Measurements from ENCODE around the gene YJEFN3.
A peak's percentile ranks its signal among the peaks of the same experiment; 100 is the strongest.

YJEFN3 gene

DNA sequence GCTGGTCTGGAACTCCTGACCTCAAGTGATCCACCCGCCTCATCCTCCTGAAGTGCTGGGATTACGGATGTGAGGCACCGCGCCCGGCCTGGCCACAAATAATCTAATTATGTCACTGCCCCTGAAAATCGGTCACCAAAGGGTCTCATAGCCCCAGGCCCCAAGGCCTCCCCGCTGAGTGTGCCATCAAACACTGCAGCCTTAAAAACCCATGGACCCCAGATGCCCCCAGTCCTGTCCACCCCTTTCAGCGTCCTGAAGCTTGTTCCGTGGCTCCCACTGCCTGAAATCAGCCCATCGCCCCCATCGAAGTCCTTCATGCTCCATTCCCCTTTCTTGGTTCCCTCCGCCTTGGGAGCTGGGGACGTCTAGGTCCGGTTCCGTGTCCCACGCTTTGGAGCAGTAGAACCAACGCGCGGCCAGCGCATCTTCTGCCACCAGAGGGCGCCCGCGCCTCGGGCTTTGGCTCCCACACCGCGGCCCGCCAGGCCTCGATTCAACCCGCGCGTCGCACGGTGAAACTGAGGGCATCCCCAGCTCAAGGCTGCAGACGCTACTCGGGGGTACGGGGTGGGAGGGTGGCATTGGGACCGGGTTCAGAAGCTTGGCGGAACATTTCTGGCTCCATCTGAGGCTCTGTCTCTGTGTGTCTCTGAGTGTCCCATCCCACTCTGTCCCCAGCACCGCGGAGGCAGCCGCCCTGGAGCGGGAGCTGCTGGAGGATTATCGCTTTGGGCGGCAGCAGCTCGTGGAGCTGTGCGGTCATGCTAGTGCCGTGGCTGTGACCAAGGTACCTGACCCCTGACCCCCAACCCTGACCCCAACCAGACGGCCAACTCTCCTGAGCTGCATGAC lies 3.5 kb downstream of the YJEFN3 start:
- no peak overlapping the region for H2AFZ ChIP-seq (ENCODE audit: low read length)

DNA sequence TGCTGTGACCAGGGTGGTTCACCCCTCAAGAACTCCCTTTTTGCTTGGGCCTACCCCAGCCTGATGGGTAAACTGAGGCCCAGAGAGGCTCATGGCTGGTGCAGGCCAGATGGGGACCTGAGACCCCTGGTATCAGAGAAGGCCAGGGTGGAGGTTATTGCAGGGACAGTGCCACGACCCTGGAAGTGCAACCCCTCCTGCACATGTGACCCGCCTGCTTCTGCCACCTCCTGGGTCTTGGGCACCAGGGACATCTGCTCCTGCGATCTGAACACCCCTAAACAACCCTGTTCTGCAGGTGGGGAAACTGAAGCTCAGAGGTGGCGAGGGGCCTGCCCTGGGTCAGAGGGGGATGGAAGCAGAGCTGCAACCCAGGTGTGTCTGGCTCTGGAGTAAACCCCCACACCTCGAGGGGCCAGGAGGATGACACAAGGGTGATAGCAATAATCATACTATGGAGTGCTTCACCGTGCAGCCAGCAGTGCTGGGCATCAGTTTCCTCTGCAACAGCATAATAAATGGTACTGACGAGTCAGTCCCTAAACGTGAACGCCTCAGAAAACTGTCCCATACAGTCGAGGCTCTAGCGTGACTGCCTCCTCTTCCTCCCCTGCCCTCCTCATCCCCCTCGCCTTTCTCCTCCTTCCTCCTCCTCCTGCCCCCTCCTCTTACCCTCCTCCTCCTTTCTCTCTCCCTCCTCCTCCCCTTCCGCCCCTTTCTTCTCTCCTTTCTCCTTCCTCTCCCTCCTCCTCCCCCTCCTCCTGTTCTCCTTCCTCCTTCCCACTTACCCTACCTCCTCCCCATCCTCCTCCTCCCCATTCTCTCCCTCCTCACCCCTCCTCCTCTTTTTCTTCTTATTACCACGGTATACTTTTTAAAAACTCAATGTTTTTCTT lies 4.3 kb downstream of the YJEFN3 start:
- Histone ChIP-seq H3K4me3 (ENCODE audit: low read length, poor library complexity, severe bottlenecking) (no peak overlapping the region), H2AFZ (ENCODE audit: low read length) (no peak overlapping the region), H3K27me3 (ENCODE audit: insufficient read depth, low read length, poor library complexity, severe bottlenecking) (no peaks in the 10 kb centered on the region), H3F3A (ENCODE audit: low read depth) (no peaks in the 10 kb centered on the region), H3K79me2 (ENCODE audit: insufficient read depth, low read length) (no peaks in the 10 kb centered on the region), H3K9me3 (ENCODE audit: insufficient read depth, low read depth, low read length) (no peaks in the 10 kb centered on the region), H4K20me1 (ENCODE audit: insufficient read depth, low read length, poor library complexity, severe bottlenecking) (no peaks in the 10 kb centered on the region), H3K36me3 (ENCODE audit: insufficient read depth, low read length) (peaks cover 4% of the 10 kb centered on the region; the same call in 1 of the 2 replicates), H3K4me2 (ENCODE audit: low read depth, low read length, poor library complexity, severe bottlenecking) (no peak overlapping the region), H3K9me2 (replicated peaks; ENCODE audit: low read depth, low read length) (no peaks in the 10 kb centered on the region), H3K9ac (ENCODE audit: low read depth, low read length, poor library complexity, severe bottlenecking) (no peak overlapping the region), H3K4me1 (ENCODE audit: insufficient read depth, low read length, poor library complexity, severe bottlenecking) (no peaks in the 10 kb centered on the region)
- TF ChIP-seq EZH2phosphoT487 (IDR thresholded peaks at IDR 0.05; ENCODE audit: borderline replicate concordance) = no peak
- TF ChIP-seq, protein P1, sequence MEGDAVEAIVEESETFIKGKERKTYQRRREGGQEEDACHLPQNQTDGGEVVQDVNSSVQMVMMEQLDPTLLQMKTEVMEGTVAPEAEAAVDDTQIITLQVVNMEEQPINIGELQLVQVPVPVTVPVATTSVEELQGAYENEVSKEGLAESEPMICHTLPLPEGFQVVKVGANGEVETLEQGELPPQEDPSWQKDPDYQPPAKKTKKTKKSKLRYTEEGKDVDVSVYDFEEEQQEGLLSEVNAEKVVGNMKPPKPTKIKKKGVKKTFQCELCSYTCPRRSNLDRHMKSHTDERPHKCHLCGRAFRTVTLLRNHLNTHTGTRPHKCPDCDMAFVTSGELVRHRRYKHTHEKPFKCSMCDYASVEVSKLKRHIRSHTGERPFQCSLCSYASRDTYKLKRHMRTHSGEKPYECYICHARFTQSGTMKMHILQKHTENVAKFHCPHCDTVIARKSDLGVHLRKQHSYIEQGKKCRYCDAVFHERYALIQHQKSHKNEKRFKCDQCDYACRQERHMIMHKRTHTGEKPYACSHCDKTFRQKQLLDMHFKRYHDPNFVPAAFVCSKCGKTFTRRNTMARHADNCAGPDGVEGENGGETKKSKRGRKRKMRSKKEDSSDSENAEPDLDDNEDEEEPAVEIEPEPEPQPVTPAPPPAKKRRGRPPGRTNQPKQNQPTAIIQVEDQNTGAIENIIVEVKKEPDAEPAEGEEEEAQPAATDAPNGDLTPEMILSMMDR (conservative IDR thresholded peaks at IDR 0.05; ENCODE audit: low read length) = no peak

More for the DNA sequence above, 3.5 kb downstream of the YJEFN3 start:
- no peaks in the 10 kb centered on the region for H3K9me3 ChIP-seq (ENCODE audit: insufficient read depth, low read depth, low read length)
- H3F3A ChIP-seq (ENCODE audit: low read depth) = no peaks in the 10 kb centered on the region
- no peaks in the 10 kb centered on the region for H3K27me3 ChIP-seq (ENCODE audit: insufficient read depth, low read length, poor library complexity, severe bottlenecking)
- H4K20me1 ChIP-seq (ENCODE audit: insufficient read depth, low read length, poor library complexity, severe bottlenecking) = no peaks in the 10 kb centered on the region
- H3K9ac ChIP-seq (ENCODE audit: low read depth, low read length, poor library complexity, severe bottlenecking) = no peak overlapping the region
- peaks cover 13% of the 10 kb centered on the region; the same call in 1 of the 2 replicates for H3K36me3 ChIP-seq (ENCODE audit: insufficient read depth, low read length)
- H3K4me1 ChIP-seq (ENCODE audit: insufficient read depth, low read length, poor library complexity, severe bottlenecking) = no peaks in the 10 kb centered on the region
- H3K9me2 ChIP-seq (replicated peaks; ENCODE audit: low read depth, low read length) = no peaks in the 10 kb centered on the region
- H3K4me3 ChIP-seq (ENCODE audit: low read length, poor library complexity, severe bottlenecking) = no peak overlapping the region
- H3K79me2 ChIP-seq (ENCODE audit: insufficient read depth, low read length) = no peaks in the 10 kb centered on the region
- H3K4me2 ChIP-seq (ENCODE audit: low read depth, low read length, poor library complexity, severe bottlenecking) = no peak overlapping the region
- TF ChIP-seq, protein P1 (conservative IDR thresholded peaks at IDR 0.05; ENCODE audit: low read length) = peak; percentile 89
- no peak for TF ChIP-seq EZH2phosphoT487 (IDR thresholded peaks at IDR 0.05; ENCODE audit: borderline replicate concordance)

DNA sequence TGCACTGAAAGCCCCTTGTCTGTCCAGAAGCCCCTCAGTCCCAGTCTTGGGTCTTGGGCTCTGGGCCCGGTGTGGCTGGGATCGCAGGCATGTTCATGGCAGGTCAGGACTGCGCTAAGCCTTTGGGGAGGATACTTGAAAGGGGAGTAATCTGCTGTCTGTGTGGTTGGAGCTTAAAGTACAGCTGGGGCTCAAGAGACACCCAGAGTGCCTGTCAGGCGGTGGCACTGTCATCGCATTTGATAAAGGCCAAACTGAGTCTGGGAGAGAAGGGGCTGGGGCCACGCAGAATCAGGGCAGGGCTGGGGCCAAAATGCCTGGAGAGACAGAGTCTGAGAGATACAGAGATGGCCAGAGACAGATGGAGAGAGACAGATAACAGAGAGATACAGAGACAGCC lies 5.1 kb downstream of the YJEFN3 start:
- Histone ChIP-seq H3K9me3 (ENCODE audit: insufficient read depth, low read depth, low read length) (no peaks in the 10 kb centered on the region), H3K9me2 (replicated peaks; ENCODE audit: low read depth, low read length) (no peaks in the 10 kb centered on the region), H3K4me2 (ENCODE audit: low read depth, low read length, poor library complexity, severe bottlenecking) (no peak overlapping the region), H3K4me3 (ENCODE audit: low read length, poor library complexity, severe bottlenecking) (no peak overlapping the region), H3F3A (ENCODE audit: low read depth) (no peaks in the 10 kb centered on the region), H3K36me3 (ENCODE audit: insufficient read depth, low read length) (no peaks in the 10 kb centered on the region; the same call in 1 of the 2 replicates), H3K79me2 (ENCODE audit: insufficient read depth, low read length) (no peaks in the 10 kb centered on the region), H3K4me1 (ENCODE audit: insufficient read depth, low read length, poor library complexity, severe bottlenecking) (no peaks in the 10 kb centered on the region), H4K20me1 (ENCODE audit: insufficient read depth, low read length, poor library complexity, severe bottlenecking) (no peaks in the 10 kb centered on the region), H3K9ac (ENCODE audit: low read depth, low read length, poor library complexity, severe bottlenecking) (no peak overlapping the region), H2AFZ (ENCODE audit: low read length) (no peak overlapping the region), H3K27me3 (ENCODE audit: insufficient read depth, low read length, poor library complexity, severe bottlenecking) (no peaks in the 10 kb centered on the region)
- TF ChIP-seq EZH2phosphoT487 (IDR thresholded peaks at IDR 0.05; ENCODE audit: borderline replicate concordance) = no peak
- TF ChIP-seq, protein P1 (conservative IDR thresholded peaks at IDR 0.05; ENCODE audit: low read length) = no peak

Measured in Loucy (cell line).